HUES48 (cell line): Measurements from ENCODE around the gene ASCL2.
"Not testable (repeated sequence)": the region's sequence is repeated elsewhere in the genome, so short reads cannot be mapped to it uniquely, and the experiment has no call there.

Experiments
- H3K27ac ChIP-seq: one replicate; pipeline ENCODE4 v1.7.0; 2013; ENCODE audit warnings: low read depth, low read length, inconsistent platforms
- H3K27me3 ChIP-seq: 2 replicates; pipeline ENCODE4 v1.6.1; 2013; ENCODE audit warnings: mild to moderate bottlenecking, low read length; ENCODE audit not compliant: control insufficient read depth, insufficient read depth
- H3K36me3 ChIP-seq: 2 replicates; pipeline ENCODE4 v1.6.1; 2013; ENCODE audit warnings: low read length; ENCODE audit not compliant: control insufficient read depth, insufficient read depth
- H3K4me1 ChIP-seq: 2 replicates; pipeline ENCODE4 v1.6.1; 2013; ENCODE audit warnings: mild to moderate bottlenecking, low read length; ENCODE audit not compliant: control insufficient read depth, insufficient read depth
- H3K4me3 ChIP-seq: 2 replicates; pipeline ENCODE4 v1.5.1; 2013; ENCODE audit warnings: mild to moderate bottlenecking, low read depth, low read length
- H3K9ac ChIP-seq: 2 replicates; pipeline ENCODE4 v1.6.1; 2013; ENCODE audit warnings: mild to moderate bottlenecking, low read depth, low read length, moderate library complexity
- H3K9me3 ChIP-seq: 2 replicates; pipeline ENCODE4 v1.6.1; 2013; ENCODE audit warnings: low read length; ENCODE audit not compliant: control insufficient read depth, insufficient read depth

Gene ASCL2

GRCh38 chr11:2293984-2294925 lies 23.9 kb upstream of the ASCL2 start:
- no peaks in the 10 kb centered on the region for H3K9me3 ChIP-seq
- peaks cover 8% of the 10 kb centered on the region for H3K27me3 ChIP-seq
- H3K4me3 ChIP-seq = no peak overlapping the region
- no peak overlapping the region for H3K27ac ChIP-seq
- H3K36me3 ChIP-seq = no peaks in the 10 kb centered on the region
- no peak overlapping the region for H3K9ac ChIP-seq
- no peaks in the 10 kb centered on the region for H3K4me1 ChIP-seq

- H3K27me3 ChIP-seq = peaks cover 8% of the 10 kb centered on the region
- H3K4me1 ChIP-seq = no peaks in the 10 kb centered on the region
- no peak overlapping the region for H3K9ac ChIP-seq
- H3K36me3 ChIP-seq = no peaks in the 10 kb centered on the region
- H3K27ac ChIP-seq = no peak overlapping the region
- no peaks in the 10 kb centered on the region for H3K9me3 ChIP-seq
- no peak overlapping the region for H3K4me3 ChIP-seq
Measured at GRCh38 chr11:2293531-2293971, 23.2 kb upstream of the ASCL2 start.

GRCh38 chr11:2290351-2290841 lies 20.0 kb upstream of the ASCL2 start:
- no peaks in the 10 kb centered on the region for H3K4me1 ChIP-seq
- no peak overlapping the region for H3K27ac ChIP-seq
- no peaks in the 10 kb centered on the region for H3K36me3 ChIP-seq
- peaks cover 12% of the 10 kb centered on the region for H3K27me3 ChIP-seq
- H3K9ac ChIP-seq = no peak overlapping the region
- no peak overlapping the region for H3K4me3 ChIP-seq
- H3K9me3 ChIP-seq = no peaks in the 10 kb centered on the region

- Histone ChIP-seq H3K4me1 (no peaks in the 10 kb centered on the region), H3K27ac (no peak overlapping the region), H3K9me3 (no peaks in the 10 kb centered on the region), H3K9ac (no peak overlapping the region), H3K36me3 (no peaks in the 10 kb centered on the region), H3K4me3 (no peak overlapping the region), H3K27me3 (peaks cover 12% of the 10 kb centered on the region)
Measured at GRCh38 chr11:2289859-2290258, 19.5 kb upstream of the ASCL2 start.

GRCh38 chr11:2289350-2289749 lies 19.0 kb upstream of the ASCL2 start:
- H3K4me3 ChIP-seq = no peak overlapping the region
- no peak overlapping the region for H3K9ac ChIP-seq
- H3K27ac ChIP-seq = no peak overlapping the region
- H3K27me3 ChIP-seq = peaks cover 12% of the 10 kb centered on the region
- H3K4me1 ChIP-seq = no peaks in the 10 kb centered on the region
- no peaks in the 10 kb centered on the region for H3K36me3 ChIP-seq
- no peaks in the 10 kb centered on the region for H3K9me3 ChIP-seq

- H3K27me3 ChIP-seq = peaks cover 16% of the 10 kb centered on the region
Measured at GRCh38 chr11:2287091-2287490, 16.7 kb upstream of the ASCL2 start.

GRCh38 chr11:2286350-2286749 lies 16.0 kb upstream of the ASCL2 start:
- H3K4me3 ChIP-seq, H3K9ac ChIP-seq, H3K4me1 ChIP-seq, H3K9me3 ChIP-seq, H3K36me3 ChIP-seq, H3K27ac ChIP-seq: not testable (repeated sequence)
- peaks cover 16% of the 10 kb centered on the region for H3K27me3 ChIP-seq

More at GRCh38 chr11:2287091-2287490, 16.7 kb upstream of the ASCL2 start:
- no peaks in the 10 kb centered on the region for H3K4me1 ChIP-seq
- H3K9ac ChIP-seq = no peak overlapping the region
- no peaks in the 10 kb centered on the region for H3K9me3 ChIP-seq
- H3K27ac ChIP-seq = no peak overlapping the region
- no peak overlapping the region for H3K4me3 ChIP-seq
- H3K36me3 ChIP-seq = no peaks in the 10 kb centered on the region

- no peak overlapping the region for H3K9ac ChIP-seq
- H3K4me3 ChIP-seq = no peak overlapping the region
- H3K27ac ChIP-seq = no peak overlapping the region
- H3K9me3 ChIP-seq = no peaks in the 10 kb centered on the region
- peaks cover 13% of the 10 kb centered on the region for H3K4me1 ChIP-seq
- H3K36me3 ChIP-seq = no peaks in the 10 kb centered on the region
- H3K27me3 ChIP-seq = peaks cover 13% of the 10 kb centered on the region
Measured at GRCh38 chr11:2280208-2280607, 9.8 kb upstream of the ASCL2 start.

- H3K27me3 ChIP-seq = peaks cover 21% of the 10 kb centered on the region
- H3K4me1 ChIP-seq = peaks cover 13% of the 10 kb centered on the region
- H3K36me3 ChIP-seq = no peaks in the 10 kb centered on the region
- H3K9me3 ChIP-seq = no peaks in the 10 kb centered on the region
- H3K9ac ChIP-seq = no peak overlapping the region
- no peak overlapping the region for H3K27ac ChIP-seq
- no peak overlapping the region for H3K4me3 ChIP-seq
Measured at GRCh38 chr11:2277933-2278523, 7.6 kb upstream of the ASCL2 start.

GRCh38 chr11:2277008-2277346 lies 6.6 kb upstream of the ASCL2 start:
- H3K4me3 ChIP-seq = no peak overlapping the region
- H3K9ac ChIP-seq = no peak overlapping the region
- H3K36me3 ChIP-seq = no peaks in the 10 kb centered on the region
- H3K4me1 ChIP-seq = peaks cover 13% of the 10 kb centered on the region
- no peak overlapping the region for H3K27ac ChIP-seq
- peaks cover 31% of the 10 kb centered on the region for H3K27me3 ChIP-seq
- no peaks in the 10 kb centered on the region for H3K9me3 ChIP-seq
